GM18511 (cell line): ENCODE results near the gene ARMH2.
"Not testable (repeated sequence)": the region's sequence is repeated elsewhere in the genome, so short reads cannot be mapped to it uniquely, and the experiment has no call there.

Experiments used
- ATAC-seq: cut with Tn5 transposase; IDR thresholded peaks from one replicate; pipeline ENCODE4 v1.9.1; 2021; ENCODE audit warnings: mild to moderate bottlenecking, moderate library complexity; ENCODE audit not compliant: unreplicated experiment

Gene ARMH2

GRCh38 chr6:24765968-24766367 lies 32.7 kb downstream of the ARMH2 start:
- not testable (repeated sequence) for ATAC-seq

GRCh38 chr6:24764833-24765828 lies 33.6 kb downstream of the ARMH2 start:
- not testable (repeated sequence) for ATAC-seq

GRCh38 chr6:24763578-24763977 lies 35.1 kb downstream of the ARMH2 start:
- ATAC-seq: no peak

GRCh38 chr6:24761851-24762250 lies 36.9 kb downstream of the ARMH2 start:
- peak; percentile 45 for ATAC-seq

- ATAC-seq: peak; percentile 39
These were observed 37.4 kb downstream of the ARMH2 start for GRCh38 chr6:24761193-24761835.

- no peak for ATAC-seq
These were observed 38.5 kb downstream of the ARMH2 start for GRCh38 chr6:24760210-24760609.

GRCh38 chr6:24759718-24760117 lies 39.0 kb downstream of the ARMH2 start:
- no peak for ATAC-seq

- no peak for ATAC-seq
These were observed 41.1 kb downstream of the ARMH2 start for GRCh38 chr6:24757611-24758010.

GRCh38 chr6:24755279-24755678 lies 43.4 kb downstream of the ARMH2 start:
- no peak for ATAC-seq

- ATAC-seq: not testable (repeated sequence)
These were observed 44.3 kb downstream of the ARMH2 start for GRCh38 chr6:24754378-24754777.

GRCh38 chr6:24753545-24753944 lies 45.2 kb downstream of the ARMH2 start:
- ATAC-seq: no peak

- ATAC-seq: no peak
These were observed 45.7 kb downstream of the ARMH2 start for GRCh38 chr6:24752917-24753492.

GRCh38 chr6:24752503-24752902 lies 46.2 kb downstream of the ARMH2 start:
- no peak for ATAC-seq

GRCh38 chr6:24750878-24751277 lies 47.8 kb downstream of the ARMH2 start:
- not testable (repeated sequence) for ATAC-seq

GRCh38 chr6:24749297-24749696 lies 49.4 kb downstream of the ARMH2 start:
- no peak for ATAC-seq
